Glomerular endothelial cell (primary cell): ENCODE measurements around the gene PAGE2. TPM values are rescaled to one million over a fixed set of nuclear protein-coding genes. Genes with fewer than 3 reads are reported as not detected.
"Not testable (repeated sequence)": the region's sequence is repeated elsewhere in the genome, so short reads cannot be mapped to it uniquely, and the experiment has no call there.

ENCODE experiments used
- DNase-seq: peaks from one replicate; pipeline ENCODE4 v3.0.0-alpha.2; 2011; ENCODE audit warnings: low read depth, low spot score; ENCODE audit errors: extremely low read depth
- total RNA-seq: library from RNA; depleted of rRNA; stranded (reverse); fragments of >200 nt; gene quantifications from 2 replicates; pipeline ENCODE4 v1.2.3, GENCODE V29; 2015

PAGE2 gene
- not detected in 2 replicates for total RNA-seq

DNA sequence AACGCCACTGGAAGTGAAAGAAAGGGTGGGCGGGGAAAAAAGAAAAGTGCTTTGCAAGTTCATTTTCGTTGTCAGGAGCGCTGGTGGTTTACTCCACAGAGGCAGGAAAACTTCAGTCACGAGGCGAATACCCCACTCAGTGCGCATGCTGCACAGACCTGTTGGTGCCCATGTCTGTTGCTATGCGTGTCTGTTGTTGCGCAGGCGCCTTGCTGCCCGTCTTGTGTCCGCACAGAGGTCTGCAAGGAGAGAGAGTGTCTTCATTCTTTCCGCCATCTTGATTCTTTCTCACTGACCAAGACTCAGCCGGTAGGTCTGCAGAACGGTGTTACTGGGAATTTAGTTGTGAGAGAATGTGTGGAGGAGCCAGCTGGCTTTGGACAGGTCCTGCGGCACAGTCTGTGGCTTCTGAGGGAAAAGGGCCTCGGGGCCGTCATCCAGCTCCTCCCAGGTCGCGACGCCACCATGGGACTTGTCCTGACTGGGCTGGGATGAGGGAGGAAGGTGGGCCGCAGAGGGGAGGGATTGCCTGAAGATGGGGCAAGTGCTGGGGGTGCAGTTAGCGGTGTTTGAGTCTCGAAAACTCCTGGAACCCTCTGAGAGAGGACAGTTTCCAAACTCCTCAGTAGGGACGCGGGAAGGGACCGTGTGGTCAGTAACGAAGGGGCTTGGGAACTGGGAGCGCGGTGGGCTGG, at the start of gene PAGE2:
TSS of gene PAGE2 (plus strand) at position 224 of the 695 bp plus-strand sequence. CDS start 1,003 bp downstream, outside the sequence.
- DNase-seq: no peak

DNA sequence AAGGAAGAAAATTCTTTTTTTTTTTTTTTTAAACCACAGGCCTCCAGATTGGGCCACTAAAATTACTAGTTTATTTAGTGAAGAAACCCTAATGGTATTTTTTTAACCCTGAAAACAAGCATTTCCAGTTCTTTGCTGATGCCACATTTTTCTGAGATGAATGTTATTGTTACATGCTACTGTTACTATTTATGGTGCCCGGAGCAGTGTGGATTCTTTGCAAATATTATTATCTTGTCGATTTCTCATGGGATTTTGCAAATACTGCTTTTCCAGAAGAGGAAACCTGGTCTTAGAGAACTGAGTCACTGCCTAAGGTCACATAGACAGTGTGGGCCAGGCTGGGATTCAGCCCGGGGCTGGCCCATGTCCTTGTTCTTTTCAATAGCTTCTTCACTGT, 49.3 kb upstream of the PAGE2 start:
- no peak for DNase-seq

DNA sequence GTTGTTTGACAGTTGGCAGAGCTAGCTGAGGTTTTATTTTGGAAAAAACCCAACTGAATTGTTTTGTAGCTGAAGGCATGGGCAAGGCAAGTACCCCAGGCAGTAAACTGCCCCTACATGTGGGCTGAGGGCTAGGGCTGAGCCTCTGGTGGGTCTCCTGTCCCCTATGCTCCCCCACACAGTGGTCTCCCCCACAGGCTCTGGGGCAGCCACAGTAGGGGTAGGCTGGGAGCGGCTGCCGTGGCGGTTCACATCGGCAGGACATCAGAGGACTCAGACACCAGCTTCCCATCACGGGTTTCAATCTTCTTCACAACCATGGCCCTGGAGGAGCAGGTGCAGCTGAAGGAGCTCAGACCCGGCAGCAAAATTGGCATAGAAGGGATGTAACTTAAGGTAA, 47.3 kb upstream of the PAGE2 start:
- DNase-seq: no peak

GRCh38 chrX:55050599-55050998, 38.2 kb upstream of the PAGE2 start:
- not testable (repeated sequence) for DNase-seq

DNA sequence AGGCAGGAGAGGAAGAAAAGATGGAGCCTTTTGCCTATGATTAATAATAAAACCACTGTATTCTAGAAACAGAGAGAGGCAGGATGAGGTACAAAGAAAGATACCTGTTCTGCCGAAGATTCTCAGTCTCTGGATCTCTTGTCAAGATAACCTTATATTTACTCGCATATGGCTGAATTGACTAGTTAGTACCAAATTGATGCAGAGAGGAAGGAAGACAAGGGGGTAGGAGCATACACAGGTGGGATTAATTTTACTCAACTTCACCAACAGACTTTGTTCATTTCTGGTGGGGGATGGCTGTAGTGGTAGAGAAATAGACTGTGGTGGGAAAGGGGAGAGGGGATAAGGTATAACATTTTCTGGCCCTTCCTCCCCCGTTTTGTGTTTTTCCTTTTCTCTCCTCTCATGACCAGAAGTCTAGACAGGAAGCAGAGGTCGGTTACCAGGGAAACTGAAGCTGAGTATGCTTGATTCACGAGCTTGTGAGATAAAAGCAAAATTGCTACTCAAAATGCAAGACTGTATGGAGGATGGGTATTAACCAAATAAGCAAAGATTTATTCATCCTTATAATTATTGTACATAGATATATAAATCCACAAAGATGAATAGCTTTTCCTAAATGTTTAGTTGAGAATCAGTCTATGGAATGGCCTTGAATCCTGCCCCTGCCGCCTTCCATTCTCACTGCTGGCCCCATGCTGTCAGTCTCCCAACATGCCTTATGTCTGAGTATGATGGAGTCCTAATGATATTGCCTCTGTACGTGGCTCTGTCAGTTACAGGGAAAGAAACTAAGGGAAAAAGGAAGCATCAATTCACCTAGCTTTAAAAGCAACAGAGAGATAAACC, 31.8 kb upstream of the PAGE2 start:
- peak; percentile 20 for DNase-seq

- DNase-seq: peak; percentile 25
These were observed 31.1 kb upstream of the PAGE2 start for GRCh38 chrX:55057675-55058249.

- not testable (repeated sequence) for DNase-seq
These were observed 21.6 kb upstream of the PAGE2 start for GRCh38 chrX:55067180-55067579.

GRCh38 chrX:55072286-55072685, 16.5 kb upstream of the PAGE2 start:
- DNase-seq: no peak

DNA sequence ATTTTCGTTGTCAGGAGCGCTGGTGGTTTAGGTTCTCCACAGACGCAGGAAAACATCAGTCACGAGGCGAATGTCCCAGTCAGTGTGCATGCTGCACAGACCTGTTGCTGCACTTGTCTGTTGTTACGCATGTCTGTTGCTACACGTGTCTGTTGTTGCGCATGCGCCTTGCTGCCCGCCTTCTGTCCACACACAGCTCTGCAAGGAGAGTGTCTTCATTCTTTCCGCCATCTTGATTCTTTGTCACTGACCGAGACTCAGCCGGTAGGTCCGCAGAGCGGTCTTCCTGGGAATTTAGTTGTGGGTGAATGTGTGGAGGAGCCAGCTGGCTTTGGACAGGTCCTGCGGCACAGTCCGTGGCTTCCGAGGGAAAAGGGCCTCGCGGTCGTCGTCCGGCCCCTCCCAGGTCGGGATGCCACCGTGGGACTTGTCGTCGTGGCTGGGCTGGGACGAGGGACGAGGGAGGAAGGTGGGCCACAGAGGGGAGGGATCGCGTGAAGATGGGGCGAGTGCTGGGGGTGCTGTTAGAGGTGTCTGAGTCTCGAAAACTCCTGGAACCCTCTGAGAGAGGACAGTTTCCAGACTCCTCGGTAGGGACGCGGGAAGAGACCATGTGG, 13.9 kb upstream of the PAGE2 start, which contains the start of gene PAGE2B:
TSS of gene PAGE2B (plus strand) at position 180 of the 617 bp plus-strand sequence. CDS start 1,012 bp downstream, outside the sequence.
- DNase-seq: no peak

GRCh38 chrX:55098691-55099090, 9.9 kb downstream of the PAGE2 start:
- DNase-seq: no peak

- no peak for DNase-seq
These were observed 10.3 kb downstream of the PAGE2 start for GRCh38 chrX:55099162-55099561.

- DNase-seq: no peak
These were observed 13.9 kb downstream of the PAGE2 start for GRCh38 chrX:55102754-55103153.

DNA sequence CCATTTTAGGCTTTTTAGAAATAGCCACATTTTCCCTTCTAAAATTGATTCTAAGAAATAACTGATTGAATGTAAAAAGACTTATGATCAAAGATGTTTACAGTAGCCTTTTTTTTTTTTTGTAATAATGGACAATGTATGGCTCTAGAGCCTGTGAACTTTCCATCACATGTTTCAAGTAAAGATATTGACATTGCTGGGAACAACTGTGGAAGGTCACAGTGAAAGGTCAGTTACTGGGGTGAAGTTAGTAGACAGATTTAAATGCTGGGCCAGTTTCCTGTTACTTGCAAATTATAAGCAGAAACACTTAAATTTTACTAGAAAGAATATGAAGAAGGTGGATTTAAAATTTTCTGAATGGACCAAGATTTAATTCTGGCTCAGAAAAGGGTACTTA, 18.4 kb downstream of the PAGE2 start:
- no peak for DNase-seq

GRCh38 chrX:55107911-55108310, 19.1 kb downstream of the PAGE2 start:
- DNase-seq: no peak

DNA sequence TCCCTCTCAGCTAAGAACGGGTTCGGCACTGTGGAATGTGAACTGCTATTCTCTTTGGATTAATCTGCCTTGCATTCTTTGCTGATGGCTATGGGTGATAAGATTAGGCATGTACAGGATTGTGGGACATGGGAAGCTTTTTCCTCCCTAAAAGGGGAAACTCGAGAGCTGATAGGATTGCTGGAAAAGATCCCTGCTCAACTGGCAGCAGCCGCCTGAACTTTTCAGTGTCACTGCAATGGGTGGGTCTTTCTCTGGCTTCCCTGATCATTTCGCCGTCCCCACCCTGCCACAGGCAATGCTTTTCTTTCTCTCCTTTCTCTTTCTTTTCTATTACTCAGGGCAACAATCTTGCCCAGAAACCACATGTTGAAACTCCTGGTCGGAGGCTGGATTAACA, 20.5 kb downstream of the PAGE2 start:
- DNase-seq: no peak

DNA sequence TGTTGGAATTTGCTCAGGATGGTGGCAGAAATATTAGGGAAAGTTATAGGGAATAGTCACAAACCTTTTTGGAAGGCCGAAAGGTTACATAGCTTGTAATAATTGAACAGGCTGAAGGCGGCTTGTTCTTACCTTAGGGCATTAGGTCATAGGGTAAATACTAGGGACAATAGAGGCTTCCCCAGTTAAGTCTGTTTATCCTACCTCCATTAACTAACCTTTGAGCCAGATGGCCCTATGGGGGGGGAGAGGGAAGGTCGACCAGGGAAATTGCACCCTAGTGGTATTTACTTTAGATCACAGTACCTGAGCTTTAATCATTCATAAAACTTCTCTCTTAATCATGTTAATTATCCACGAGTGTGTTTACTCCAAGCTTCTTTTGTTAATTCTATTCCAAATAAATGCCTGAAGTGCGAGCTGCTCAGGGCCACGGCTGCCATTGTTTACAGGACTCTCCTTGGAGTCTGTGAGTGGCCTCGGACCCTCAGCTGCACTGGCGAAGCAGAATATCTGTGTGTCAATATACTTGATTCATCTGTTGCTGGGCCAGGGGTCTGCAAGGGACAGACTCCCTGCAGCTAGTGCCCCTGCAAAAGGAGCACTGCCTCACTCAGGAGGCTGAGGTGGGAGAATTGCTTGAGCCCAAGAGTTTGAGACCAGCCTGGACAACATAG, 22.9 kb downstream of the PAGE2 start:
- DNase-seq: no peak

- DNase-seq: not testable (repeated sequence)
These were observed 27.8 kb downstream of the PAGE2 start for GRCh38 chrX:55116589-55116988.

DNA sequence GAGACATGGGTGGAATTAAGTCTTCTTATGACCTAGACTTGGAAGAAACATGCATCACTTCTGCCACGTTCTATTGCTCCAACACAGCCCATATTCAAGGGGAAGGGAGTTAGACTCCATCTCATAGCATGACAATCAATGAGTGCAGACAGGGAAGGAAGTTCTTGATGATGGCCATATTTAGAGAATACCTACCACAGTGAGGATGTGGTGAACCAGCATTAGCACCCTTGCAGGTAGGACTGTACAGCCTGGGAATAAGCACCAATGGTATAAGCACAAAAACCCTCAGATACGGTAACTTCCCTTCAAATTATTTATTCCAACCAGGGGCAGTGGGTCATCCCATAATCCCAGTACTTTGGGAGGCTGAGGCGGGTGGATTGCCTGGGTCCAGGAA, 29.8 kb downstream of the PAGE2 start:
- DNase-seq: no peak

DNA sequence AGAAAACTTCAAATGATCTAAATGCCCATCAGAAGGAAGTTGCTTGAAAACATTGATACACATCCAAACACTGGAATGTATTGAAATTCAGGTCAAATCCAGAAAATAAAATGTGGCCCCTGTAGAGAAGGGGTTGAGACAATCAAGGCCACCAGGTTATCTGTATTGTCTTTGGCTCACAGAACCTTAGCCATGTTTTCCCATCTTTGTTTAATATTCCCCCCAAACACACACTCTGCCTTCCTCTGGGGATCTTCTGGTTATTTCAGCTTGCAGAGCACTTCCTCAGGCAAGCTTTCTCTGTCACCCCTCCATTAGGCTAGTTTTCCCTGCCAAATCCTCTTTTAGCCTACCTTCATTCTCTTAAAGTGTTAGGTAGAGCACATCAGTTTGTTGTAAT, 30.5 kb downstream of the PAGE2 start:
- no peak for DNase-seq

DNA sequence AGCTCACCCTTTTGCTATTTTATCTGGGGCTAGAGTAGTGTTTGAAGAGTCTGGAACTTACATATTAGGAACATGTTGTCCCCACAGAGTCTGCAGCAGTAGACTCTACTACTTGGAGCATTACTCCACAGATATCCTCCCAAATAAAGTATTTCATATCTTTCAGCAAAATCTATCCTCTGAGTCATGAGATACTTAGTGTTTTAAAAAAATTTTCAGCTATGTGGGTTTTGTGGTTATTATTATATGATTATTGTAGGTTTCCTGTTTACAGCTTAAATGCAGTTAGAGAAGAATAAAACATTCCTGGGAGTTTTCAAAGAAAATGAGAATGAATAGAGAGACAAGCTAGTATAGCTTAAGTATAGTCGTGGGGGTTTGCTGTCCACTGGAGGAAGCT, 30.9 kb downstream of the PAGE2 start:
- no peak for DNase-seq
